ENCODE measurements around the gene SLC35F6. TPM values are rescaled to one million over a fixed set of nuclear protein-coding genes. Genes with fewer than 3 reads are reported as not detected.

The SLC35F6 gene
- polyA plus RNA-seq, 1 donor from 2014 or later, result 10.8 TPM

DNA sequence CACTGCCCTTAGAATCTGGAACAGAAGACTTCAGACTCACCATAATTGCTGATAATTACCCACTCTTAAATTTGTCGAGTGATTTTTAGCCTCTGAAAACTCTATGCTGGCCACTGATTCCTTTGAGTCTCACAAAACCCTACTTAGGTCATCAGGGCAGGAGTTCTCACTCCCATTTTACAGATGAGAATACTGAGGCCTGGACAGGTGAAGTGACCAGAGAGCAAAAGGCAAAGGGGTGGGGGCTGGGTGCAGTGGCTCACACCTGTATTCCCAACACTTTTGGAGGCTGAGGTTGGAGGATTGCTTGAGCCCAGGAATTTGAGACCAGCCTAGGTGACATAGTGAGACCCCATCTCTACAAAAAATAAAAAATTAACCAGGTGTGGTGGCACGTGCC lies 34.8 kb upstream of the SLC35F6 start:
- H3K4me2 ChIP-seq (ENCODE audit: low read length), result no peak overlapping the region
- H3K9ac ChIP-seq (ENCODE audit: low read length), result no peak overlapping the region
- H3K27me3 ChIP-seq (ENCODE audit: insufficient read depth, low read depth, low read length), result no peaks in the 10 kb centered on the region
- H3K27ac ChIP-seq (ENCODE audit: low read length), result no peak overlapping the region
- H3K4me3 ChIP-seq (ENCODE audit: low read length), result no peak overlapping the region
- no peaks in the 10 kb centered on the region for H3F3A ChIP-seq (ENCODE audit: insufficient read depth, low read length, poor library complexity, severe bottlenecking)
- TF ChIP-seq SMC3 (conservative IDR thresholded peaks at IDR 0.05; ENCODE audit: poor library complexity) (no peak), TAF1 (IDR thresholded peaks at IDR 0.05; ENCODE audit: low read depth) (no peak), EP300 (conservative IDR thresholded peaks at IDR 0.05; ENCODE audit: poor library complexity, severe bottlenecking) (no peak), RAD21 (conservative IDR thresholded peaks at IDR 0.05) (no peak), POLR2AphosphoS5 (IDR thresholded peaks at IDR 0.05) (no peak), MXI1 (conservative IDR thresholded peaks at IDR 0.05; ENCODE audit: poor library complexity, severe bottlenecking) (no peak), EZH2 (IDR thresholded peaks at IDR 0.05; ENCODE audit: borderline replicate concordance, insufficient read depth, low read length, poor library complexity, severe bottlenecking) (no peak)
- TF ChIP-seq, protein P1, sequence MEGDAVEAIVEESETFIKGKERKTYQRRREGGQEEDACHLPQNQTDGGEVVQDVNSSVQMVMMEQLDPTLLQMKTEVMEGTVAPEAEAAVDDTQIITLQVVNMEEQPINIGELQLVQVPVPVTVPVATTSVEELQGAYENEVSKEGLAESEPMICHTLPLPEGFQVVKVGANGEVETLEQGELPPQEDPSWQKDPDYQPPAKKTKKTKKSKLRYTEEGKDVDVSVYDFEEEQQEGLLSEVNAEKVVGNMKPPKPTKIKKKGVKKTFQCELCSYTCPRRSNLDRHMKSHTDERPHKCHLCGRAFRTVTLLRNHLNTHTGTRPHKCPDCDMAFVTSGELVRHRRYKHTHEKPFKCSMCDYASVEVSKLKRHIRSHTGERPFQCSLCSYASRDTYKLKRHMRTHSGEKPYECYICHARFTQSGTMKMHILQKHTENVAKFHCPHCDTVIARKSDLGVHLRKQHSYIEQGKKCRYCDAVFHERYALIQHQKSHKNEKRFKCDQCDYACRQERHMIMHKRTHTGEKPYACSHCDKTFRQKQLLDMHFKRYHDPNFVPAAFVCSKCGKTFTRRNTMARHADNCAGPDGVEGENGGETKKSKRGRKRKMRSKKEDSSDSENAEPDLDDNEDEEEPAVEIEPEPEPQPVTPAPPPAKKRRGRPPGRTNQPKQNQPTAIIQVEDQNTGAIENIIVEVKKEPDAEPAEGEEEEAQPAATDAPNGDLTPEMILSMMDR (IDR thresholded peaks at IDR 0.05; ENCODE audit: poor library complexity, severe bottlenecking), result no peak
- TF ChIP-seq, protein P2, sequence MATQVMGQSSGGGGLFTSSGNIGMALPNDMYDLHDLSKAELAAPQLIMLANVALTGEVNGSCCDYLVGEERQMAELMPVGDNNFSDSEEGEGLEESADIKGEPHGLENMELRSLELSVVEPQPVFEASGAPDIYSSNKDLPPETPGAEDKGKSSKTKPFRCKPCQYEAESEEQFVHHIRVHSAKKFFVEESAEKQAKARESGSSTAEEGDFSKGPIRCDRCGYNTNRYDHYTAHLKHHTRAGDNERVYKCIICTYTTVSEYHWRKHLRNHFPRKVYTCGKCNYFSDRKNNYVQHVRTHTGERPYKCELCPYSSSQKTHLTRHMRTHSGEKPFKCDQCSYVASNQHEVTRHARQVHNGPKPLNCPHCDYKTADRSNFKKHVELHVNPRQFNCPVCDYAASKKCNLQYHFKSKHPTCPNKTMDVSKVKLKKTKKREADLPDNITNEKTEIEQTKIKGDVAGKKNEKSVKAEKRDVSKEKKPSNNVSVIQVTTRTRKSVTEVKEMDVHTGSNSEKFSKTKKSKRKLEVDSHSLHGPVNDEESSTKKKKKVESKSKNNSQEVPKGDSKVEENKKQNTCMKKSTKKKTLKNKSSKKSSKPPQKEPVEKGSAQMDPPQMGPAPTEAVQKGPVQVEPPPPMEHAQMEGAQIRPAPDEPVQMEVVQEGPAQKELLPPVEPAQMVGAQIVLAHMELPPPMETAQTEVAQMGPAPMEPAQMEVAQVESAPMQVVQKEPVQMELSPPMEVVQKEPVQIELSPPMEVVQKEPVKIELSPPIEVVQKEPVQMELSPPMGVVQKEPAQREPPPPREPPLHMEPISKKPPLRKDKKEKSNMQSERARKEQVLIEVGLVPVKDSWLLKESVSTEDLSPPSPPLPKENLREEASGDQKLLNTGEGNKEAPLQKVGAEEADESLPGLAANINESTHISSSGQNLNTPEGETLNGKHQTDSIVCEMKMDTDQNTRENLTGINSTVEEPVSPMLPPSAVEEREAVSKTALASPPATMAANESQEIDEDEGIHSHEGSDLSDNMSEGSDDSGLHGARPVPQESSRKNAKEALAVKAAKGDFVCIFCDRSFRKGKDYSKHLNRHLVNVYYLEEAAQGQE (IDR thresholded peaks at IDR 0.05; ENCODE audit: borderline replicate concordance), result no peak
- H2AFZ ChIP-seq (ENCODE audit: low read depth, low read length), result no peak overlapping the region
- H3K36me3 ChIP-seq (ENCODE audit: insufficient read depth, low read length), result no peaks in the 10 kb centered on the region
- H3K9me2 ChIP-seq (ENCODE audit: insufficient read depth, low read length), result no peaks in the 10 kb centered on the region
- no peaks in the 10 kb centered on the region for H3K9me3 ChIP-seq (ENCODE audit: low read length)
- no peaks in the 10 kb centered on the region for H4K20me1 ChIP-seq (ENCODE audit: insufficient read depth)
- no peaks in the 10 kb centered on the region for H3K79me2 ChIP-seq (replicated peaks; ENCODE audit: insufficient read depth, low read length)

DNA sequence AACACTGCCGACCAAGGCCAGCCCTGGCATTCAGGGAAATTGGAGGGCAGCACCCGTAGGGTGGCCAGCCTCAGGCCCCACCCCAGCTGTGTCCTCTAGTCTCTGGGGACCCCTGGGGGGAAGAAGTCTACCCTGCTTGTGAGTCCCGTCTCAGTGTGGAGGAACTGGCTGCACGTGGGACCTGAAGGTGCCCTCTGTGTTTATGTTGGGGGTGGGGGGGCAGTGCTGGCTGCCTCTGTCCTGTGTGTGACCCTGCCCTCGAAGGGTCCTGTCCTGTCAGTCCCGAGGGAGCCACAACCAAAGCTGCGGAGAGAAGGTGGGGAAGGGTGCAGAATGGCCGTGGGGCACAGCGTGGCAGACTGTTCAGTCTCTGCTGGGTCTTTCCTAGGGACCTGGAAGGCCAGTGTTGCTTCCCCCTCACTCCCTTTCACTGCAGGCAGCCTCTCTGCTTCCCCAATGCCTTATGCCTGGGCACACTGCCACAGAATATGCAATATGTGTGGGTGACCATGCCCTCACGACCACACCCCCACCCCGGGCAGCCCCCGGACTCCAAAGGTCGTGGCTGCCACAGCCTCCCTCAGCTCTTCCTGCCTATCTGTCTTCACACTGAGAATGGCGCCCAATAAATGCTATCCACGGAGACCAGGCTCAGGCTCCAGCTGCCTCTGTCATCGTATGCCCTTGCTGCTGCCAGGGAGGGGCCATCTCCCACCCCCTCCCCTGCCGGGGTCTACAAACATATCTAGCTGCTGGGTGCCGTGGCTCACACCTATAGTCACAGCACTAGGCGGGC lies 33.3 kb upstream of the SLC35F6 start:
- H3K4me3 ChIP-seq (ENCODE audit: low read length), result no peak overlapping the region
- H4K20me1 ChIP-seq (ENCODE audit: insufficient read depth), result no peaks in the 10 kb centered on the region
- no peaks in the 10 kb centered on the region for H3K9me3 ChIP-seq (ENCODE audit: low read length)
- TF ChIP-seq TAF1 (IDR thresholded peaks at IDR 0.05; ENCODE audit: low read depth) (no peak), EP300 (conservative IDR thresholded peaks at IDR 0.05; ENCODE audit: poor library complexity, severe bottlenecking) (no peak)
- TF ChIP-seq, protein P2 (IDR thresholded peaks at IDR 0.05; ENCODE audit: borderline replicate concordance), result no peak
- no peak overlapping the region for H2AFZ ChIP-seq (ENCODE audit: low read depth, low read length)
- no peak overlapping the region for H3K4me2 ChIP-seq (ENCODE audit: low read length)
- H3K27ac ChIP-seq (ENCODE audit: low read length), result no peak overlapping the region
- no peaks in the 10 kb centered on the region for H3K79me2 ChIP-seq (replicated peaks; ENCODE audit: insufficient read depth, low read length)
- no peak overlapping the region for H3K9ac ChIP-seq (ENCODE audit: low read length)
- H3K36me3 ChIP-seq (ENCODE audit: insufficient read depth, low read length), result no peaks in the 10 kb centered on the region
- no peaks in the 10 kb centered on the region for H3K9me2 ChIP-seq (ENCODE audit: insufficient read depth, low read length)
- no peaks in the 10 kb centered on the region for H3F3A ChIP-seq (ENCODE audit: insufficient read depth, low read length, poor library complexity, severe bottlenecking)
- no peaks in the 10 kb centered on the region for H3K27me3 ChIP-seq (ENCODE audit: insufficient read depth, low read depth, low read length)
